Activated naive CD4-positive, alpha-beta T cell treated with anti-CD3 and anti-CD28 coated beads, Interleukin-2, amount 50 U/mL, for 24 hours (primary cell): Measurements from ENCODE around the gene ZBTB14.

Source experiments
- H3K27ac Mint-ChIP-seq: one replicate; pipeline ENCODE4 v1.8.0; 2021; ENCODE audit warnings: mild to moderate bottlenecking, mixed read lengths
- H3K27me3 Mint-ChIP-seq: one replicate; pipeline ENCODE4 v1.8.0; 2021; ENCODE audit warnings: mixed read lengths
- H3K36me3 Mint-ChIP-seq: one replicate; pipeline ENCODE4 v1.8.0; 2021; ENCODE audit warnings: mixed read lengths
- H3K4me1 Mint-ChIP-seq: one replicate; pipeline ENCODE4 v1.8.0; 2021; ENCODE audit warnings: mixed read lengths
- H3K4me3 Mint-ChIP-seq: one replicate; pipeline ENCODE4 v1.8.0; 2021; ENCODE audit warnings: mild to moderate bottlenecking, mixed read lengths
- H3K9me3 Mint-ChIP-seq: one replicate; pipeline ENCODE4 v1.8.0; 2021; ENCODE audit warnings: mixed read lengths

ZBTB14 gene

GRCh38 chr18:5251117-5251516 is 44.4 kb downstream of the ZBTB14 start:
- H3K4me1 Mint-ChIP-seq: no peaks in the 10 kb centered on the region
- peaks cover 5% of the 10 kb centered on the region for H3K36me3 Mint-ChIP-seq
- H3K9me3 Mint-ChIP-seq: peaks cover 6% of the 10 kb centered on the region
- peaks cover 1% of the 10 kb centered on the region for H3K27me3 Mint-ChIP-seq
- H3K4me3 Mint-ChIP-seq: no peak overlapping the region
- no peak overlapping the region for H3K27ac Mint-ChIP-seq

- H3K27ac Mint-ChIP-seq: no peak overlapping the region
- peaks cover 5% of the 10 kb centered on the region for H3K36me3 Mint-ChIP-seq
- no peaks in the 10 kb centered on the region for H3K4me1 Mint-ChIP-seq
- H3K9me3 Mint-ChIP-seq: peaks cover 6% of the 10 kb centered on the region
- peaks cover 1% of the 10 kb centered on the region for H3K27me3 Mint-ChIP-seq
- H3K4me3 Mint-ChIP-seq: no peak overlapping the region
These were observed 44.9 kb downstream of the ZBTB14 start for GRCh38 chr18:5250603-5251002.

DNA sequence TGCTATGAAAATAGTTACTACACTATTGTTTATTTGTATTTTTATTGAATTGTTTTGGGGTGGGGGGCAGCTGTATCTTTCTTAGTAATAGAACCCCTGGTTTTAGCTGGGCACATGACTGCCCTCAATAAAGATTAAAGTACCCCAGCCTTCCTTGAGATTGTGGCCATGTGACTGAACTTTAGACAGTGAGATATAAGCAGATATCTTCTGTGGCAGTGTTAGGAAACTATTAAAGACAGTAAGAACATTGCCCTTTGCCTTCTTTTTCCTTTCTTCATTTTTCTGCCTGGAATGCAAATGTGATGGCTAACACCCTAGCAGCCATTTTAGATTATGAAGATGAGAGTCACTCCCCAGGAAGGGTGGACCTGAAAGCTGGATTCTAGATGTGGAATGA is 50.6 kb downstream of the ZBTB14 start:
- Mint-ChIP-seq H3K9me3 (peaks cover 6% of the 10 kb centered on the region), H3K27me3 (no peaks in the 10 kb centered on the region), H3K4me1 (peaks cover 31% of the 10 kb centered on the region), H3K27ac (no peak overlapping the region), H3K4me3 (no peak overlapping the region), H3K36me3 (peaks cover 34% of the 10 kb centered on the region)

DNA sequence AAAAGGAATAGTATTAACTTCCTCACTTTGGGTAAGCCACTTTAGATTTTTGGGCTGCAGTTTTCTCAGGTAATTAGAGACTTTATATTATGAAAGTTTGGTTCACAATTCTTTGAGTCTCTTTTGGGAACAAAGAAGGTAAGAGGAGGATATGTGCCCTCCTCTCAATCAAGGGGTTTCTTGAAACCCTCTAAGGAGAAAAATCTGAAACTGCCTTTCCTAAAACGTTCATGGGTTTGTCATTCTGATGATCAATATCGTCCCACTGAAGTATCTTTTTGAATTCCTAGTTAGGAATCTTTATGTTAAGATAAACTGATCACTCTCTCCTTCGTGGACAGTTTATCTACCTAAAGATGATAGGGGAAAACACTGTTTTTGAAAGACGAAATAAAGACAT is 56.1 kb downstream of the ZBTB14 start:
- Mint-ChIP-seq H3K4me1 (peaks cover 46% of the 10 kb centered on the region), H3K27me3 (no peaks in the 10 kb centered on the region), H3K4me3 (peak overlapping the region; percentile 95), H3K9me3 (peaks cover 8% of the 10 kb centered on the region), H3K27ac (peak overlapping the region; percentile 30), H3K36me3 (peaks cover 30% of the 10 kb centered on the region)
